Astrocyte (in vitro differentiated cells and primary cell): Measurements from ENCODE around the gene NUDT19.
"Not testable (repeated sequence)": the region's sequence is repeated elsewhere in the genome, so short reads cannot be mapped to it uniquely, and the experiment has no call there.

Source experiments
- EZH2 ChIP-seq: IDR thresholded peaks from 2 replicates; pipeline ENCODE4 v1.6.1; 2012; ENCODE audit warnings: mild to moderate bottlenecking, low read length, inconsistent platforms; ENCODE audit not compliant: insufficient read depth
- TF ChIP-seq, protein P1 (sequence below): IDR thresholded peaks from 2 replicates; pipeline ENCODE4 v1.5.1; 2011; ENCODE audit warnings: low read depth, mild to moderate bottlenecking, inconsistent platforms, low read length, moderate library complexity; ENCODE audit not compliant: insufficient read depth

DNA sequence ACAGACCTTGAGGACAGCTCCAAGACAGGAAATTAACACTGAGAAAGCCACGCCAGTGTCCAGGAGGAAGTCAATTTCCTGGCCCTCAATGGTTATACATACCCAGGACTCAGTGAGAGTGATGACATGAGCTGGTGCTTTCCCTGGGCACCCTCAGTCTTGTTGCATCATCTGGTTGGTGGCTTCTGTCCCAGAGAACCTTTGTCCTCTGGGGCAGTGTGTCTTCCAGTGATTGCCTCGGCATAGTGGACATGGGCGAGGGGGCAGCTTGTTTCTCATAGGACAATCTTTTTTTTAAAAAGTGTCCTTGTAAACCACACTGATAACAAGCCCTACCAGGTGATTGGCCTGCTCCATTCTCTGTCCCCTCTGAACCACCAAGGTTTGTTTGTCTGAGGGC, 5.2 kb downstream of the NUDT19 start:
- TF ChIP-seq, protein P1, sequence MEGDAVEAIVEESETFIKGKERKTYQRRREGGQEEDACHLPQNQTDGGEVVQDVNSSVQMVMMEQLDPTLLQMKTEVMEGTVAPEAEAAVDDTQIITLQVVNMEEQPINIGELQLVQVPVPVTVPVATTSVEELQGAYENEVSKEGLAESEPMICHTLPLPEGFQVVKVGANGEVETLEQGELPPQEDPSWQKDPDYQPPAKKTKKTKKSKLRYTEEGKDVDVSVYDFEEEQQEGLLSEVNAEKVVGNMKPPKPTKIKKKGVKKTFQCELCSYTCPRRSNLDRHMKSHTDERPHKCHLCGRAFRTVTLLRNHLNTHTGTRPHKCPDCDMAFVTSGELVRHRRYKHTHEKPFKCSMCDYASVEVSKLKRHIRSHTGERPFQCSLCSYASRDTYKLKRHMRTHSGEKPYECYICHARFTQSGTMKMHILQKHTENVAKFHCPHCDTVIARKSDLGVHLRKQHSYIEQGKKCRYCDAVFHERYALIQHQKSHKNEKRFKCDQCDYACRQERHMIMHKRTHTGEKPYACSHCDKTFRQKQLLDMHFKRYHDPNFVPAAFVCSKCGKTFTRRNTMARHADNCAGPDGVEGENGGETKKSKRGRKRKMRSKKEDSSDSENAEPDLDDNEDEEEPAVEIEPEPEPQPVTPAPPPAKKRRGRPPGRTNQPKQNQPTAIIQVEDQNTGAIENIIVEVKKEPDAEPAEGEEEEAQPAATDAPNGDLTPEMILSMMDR = not testable (repeated sequence)
- not testable (repeated sequence) for TF ChIP-seq EZH2
